Amniotic epithelial cell (primary cell): ENCODE data around the gene CDC42BPB.
A peak's percentile ranks its signal among the peaks of the same experiment; 100 is the strongest.

Source experiments
- DNase-seq: peaks from one replicate; pipeline ENCODE4 v3.0.0-alpha.2; 2010; ENCODE audit warnings: low read depth

Gene CDC42BPB

GRCh38 chr14:102943979-102944378 is 113.4 kb downstream of the CDC42BPB start:
- no peak for DNase-seq

DNA sequence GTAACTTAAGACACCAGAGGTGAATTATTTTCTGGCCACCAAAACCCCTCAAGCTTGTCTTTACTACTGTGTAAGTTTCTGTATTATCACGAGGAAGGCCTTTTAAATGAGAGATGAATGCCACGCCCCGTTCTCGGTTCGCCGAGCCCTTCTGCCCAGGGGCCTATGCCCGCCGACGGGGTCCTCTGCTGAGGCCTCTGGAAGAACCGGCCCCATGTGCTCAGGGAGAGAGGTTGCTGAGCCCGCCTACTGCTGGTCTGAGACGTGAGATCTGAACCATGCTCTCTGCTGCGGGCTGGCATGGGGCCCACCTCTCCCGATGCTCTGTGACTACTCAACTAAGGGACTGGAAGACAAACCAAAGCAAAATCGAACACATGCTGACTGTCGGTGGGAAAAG is 113.9 kb downstream of the CDC42BPB start:
- DNase-seq, result no peak

- DNase-seq, result no peak
These were observed 115.3 kb downstream of the CDC42BPB start for GRCh38 chr14:102942069-102942468.

GRCh38 chr14:102941419-102942011 is 115.8 kb downstream of the CDC42BPB start:
- no peak for DNase-seq

- DNase-seq, result no peak
These were observed 116.5 kb downstream of the CDC42BPB start for GRCh38 chr14:102940729-102941362.

- no peak for DNase-seq
These were observed 117.4 kb downstream of the CDC42BPB start for GRCh38 chr14:102939820-102940561.

DNA sequence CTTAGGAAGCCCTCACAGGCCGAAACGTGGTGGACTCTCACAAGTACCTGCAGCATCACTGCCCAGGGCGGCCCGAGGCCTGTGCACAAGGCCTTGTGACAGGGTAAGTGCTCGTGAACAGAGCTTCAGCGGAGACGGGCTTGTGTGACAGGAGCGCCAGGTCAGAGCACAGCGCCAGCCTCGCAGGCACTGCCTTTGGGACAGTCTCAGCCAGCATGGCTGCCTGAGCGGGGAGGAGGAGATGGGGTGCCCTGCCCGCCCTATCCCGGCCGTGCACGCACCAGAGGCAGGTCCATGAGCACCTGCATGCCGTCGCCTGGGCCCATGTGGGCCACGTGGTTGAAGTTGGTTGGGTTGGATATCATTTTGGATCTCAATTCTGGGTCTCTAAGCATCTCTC is 118.0 kb downstream of the CDC42BPB start:
- DNase-seq, result no peak

- no peak for DNase-seq
These were observed 119.2 kb downstream of the CDC42BPB start for GRCh38 chr14:102938191-102938590.

GRCh38 chr14:102937331-102938175 is 119.8 kb downstream of the CDC42BPB start:
- DNase-seq, result no peak

DNA sequence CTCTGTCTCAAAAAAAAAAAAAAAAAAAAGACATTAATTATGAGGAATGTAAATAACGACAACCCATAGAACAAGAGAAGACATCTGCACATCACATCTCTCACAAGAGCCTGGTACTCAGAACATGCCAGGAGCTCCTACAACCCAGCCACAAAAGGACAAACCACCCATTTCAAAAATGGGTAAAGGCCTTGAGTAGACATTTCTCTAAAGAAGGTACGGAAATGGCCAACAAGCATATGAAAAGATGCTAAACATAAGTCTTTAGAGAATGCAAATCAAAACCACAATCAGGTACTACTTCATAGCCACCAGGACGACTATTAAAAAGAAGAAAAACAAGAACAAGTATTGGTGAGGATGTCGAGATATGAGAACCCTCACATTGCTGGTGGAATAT is 121.6 kb downstream of the CDC42BPB start:
- no peak for DNase-seq

DNA sequence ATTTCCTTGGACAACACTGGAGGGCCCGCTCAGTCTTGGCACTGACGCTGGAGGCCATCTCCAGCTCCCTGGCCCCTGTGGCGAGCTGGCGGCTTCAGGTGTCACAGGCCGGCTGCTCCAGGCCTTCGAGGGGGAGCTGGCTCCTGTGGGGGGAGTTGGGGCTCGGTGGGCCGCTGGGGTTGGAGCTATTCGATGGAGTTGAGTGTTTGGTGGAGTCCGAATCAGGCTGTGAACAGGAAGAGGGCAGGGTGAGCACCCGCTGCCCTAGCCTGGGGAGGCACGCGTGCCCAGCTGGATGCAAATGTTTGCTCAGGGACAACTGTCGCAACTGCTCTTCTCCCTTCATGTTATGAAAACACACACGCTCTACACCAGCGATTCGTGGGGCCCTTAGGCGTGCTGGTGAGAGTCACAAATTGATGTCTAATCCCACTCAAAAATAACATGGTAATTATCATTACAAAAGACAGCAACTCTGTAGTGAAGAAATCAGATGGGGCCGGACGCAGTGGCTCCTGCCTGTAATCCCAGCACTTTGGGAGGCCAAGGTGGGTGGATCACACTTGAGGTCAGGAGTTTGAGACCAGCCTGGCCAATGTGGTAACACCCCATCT is 123.6 kb downstream of the CDC42BPB start:
- DNase-seq, result no peak

DNA sequence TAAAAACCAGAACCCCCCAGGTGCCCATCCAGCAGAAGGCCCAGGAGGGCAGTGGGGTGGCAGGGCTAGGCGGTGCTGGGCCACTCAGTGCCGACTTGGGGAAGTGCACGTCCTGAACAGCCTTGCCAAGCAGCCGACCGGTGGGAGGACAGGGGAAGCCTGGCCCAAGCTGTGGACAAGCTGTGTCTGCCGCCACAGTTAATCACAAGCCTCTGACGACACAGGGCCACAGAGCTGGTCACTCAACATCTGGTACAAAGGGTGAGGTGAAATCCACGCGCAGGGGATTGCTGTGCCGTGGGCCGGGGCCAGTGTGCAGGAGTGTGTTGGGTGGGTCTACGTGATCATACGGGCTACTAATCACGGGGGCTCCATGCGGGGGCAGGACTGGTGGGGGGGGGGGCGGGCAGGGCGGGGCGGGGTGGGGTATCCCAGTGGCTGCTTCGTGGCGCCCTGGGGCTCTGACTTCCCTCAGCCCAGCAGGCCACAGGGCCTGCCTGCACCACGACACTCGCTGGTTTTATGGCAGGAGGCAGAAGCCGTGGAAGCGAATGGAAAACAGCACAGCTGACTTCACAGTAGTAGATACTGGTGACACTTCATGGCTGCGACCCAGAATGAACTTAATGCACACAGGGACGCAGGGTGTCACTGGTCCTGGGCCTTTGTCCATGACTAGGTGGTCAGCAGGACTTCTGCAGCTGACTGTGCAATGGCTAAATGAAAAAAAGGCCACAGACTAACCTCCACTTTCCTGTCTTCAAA is 124.7 kb downstream of the CDC42BPB start:
- DNase-seq, result no peak

DNA sequence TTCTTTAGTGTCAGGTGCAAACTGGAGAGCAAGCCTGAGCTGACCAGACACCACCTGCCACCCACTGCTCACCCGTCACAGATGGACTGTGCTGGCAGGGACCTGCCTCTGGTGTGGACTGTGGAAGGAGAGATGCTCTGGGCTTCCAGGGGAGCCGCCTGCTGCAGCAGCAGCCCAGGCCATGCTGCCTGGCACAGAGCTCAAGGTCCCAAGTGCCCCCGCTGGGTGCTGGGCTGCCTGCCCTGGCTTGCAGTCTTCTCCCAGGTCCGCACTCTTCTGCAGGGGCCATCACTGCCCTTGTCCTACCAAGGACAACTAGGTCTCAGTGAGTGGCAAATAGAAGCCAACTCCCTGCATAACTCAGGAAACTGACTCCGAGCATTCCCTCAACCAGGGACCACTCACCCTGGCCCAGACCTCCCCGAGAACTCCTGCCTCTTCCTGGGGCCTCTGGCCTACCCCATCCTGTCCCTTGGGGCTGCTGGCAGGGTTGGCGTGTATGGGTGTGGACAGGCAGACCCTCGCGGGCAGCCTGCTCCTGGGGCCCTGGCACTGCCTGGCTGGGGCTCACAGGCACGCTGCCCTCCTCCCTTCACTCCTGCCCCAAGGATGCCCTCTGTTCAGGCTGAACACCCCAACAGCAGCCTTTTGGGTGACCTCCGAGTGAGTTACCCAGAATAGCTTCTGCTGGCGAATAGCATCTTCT is 125.6 kb downstream of the CDC42BPB start:
- DNase-seq, result no peak

DNA sequence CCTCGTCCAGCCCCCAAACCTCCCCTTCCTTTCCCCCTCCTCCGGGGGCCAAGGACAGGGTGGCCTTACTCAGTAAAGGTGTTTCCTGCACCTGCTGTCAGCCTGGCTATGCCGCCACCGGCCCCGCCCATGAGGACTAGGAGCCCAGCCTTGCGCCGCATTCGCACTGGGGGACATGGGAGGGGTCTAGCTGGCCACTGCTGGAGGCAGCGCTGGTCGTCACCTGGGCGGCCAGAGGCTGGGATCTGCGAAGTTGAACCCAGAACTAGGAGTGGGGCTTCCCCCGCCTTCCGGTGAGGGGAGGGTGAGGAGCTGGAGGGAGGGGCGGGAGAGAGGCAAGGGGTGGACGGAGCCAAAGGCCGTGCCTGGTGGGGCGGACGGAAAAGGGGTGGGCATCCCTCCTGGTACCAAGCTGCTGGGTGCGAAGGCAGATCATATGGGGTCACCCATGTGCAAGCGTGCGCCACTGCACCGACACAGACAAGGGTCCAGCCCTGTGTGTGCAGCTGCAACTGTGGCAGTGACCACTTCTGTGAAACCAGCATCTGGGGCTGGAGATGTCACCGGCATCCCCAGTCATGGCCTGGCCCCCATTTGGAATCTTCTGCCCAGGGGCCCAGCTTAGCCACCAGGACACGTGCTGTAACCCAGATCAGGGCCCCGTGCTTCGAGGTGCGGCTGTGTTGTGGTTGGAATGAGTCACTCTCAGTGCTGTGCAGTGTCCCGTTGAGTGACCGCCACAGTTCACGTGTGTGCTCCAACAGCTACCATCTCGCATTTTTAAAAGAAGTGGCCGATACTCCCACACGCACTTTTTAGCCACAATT is 126.4 kb downstream of the CDC42BPB start:
- DNase-seq, result peak; percentile 22

DNA sequence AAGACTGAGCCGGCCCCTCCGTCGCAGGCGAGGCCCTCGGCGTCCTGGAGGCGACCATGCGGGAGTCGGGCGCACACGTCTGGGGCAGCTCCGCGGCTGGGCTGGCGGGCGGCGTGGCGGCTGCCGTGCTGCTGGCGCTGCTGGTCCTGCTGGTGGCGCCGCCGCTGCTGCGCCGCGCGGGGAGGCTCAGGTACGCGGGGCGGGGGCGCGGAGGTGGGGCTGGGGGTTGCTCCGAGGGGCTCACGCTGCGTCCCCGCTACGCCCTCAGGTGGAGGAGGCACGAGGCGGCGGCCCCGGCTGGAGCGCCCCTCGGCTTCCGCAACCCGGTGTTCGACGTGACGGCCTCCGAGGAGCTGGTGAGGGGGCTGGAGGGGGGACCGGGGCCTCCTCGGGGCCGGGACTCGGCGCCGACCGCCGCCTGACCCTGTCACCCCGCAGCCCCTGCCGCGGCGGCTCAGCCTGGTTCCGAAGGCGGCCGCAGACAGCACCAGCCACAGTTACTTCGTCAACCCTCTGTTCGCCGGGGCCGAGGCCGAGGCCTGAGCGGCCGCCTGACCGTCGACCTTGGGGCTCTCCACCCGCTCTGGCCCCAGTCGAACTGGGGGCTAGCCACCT is 127.1 kb downstream of the CDC42BPB start:
- DNase-seq, result no peak

- DNase-seq, result no peak
These were observed 127.9 kb downstream of the CDC42BPB start for GRCh38 chr14:102929241-102930137.

GRCh38 chr14:102928412-102929240 is 128.7 kb downstream of the CDC42BPB start:
- DNase-seq, result peak; percentile 40
